Common myeloid progenitor, CD34-positive (primary cell): ENCODE data around the gene GOLGA6L7.
"Not testable (repeated sequence)": the region's sequence is repeated elsewhere in the genome, so short reads cannot be mapped to it uniquely, and the experiment has no call there.

Source experiments
- CTCF ChIA-PET: fragments of 350-600 bp; sonication (Branson Sonifier 250); formaldehyde crosslinking; loops from one replicate; lab custom pipeline; 2021; ENCODE audit warnings: antibody characterized with exemption; lab: Charles Lee
- POLR2A ChIA-PET: fragments of 350-600 bp; sonication (Branson Sonifier 250); formaldehyde crosslinking; loops from one replicate; lab custom pipeline; 2021; ENCODE audit warnings: antibody characterized with exemption; lab: Charles Lee
- DNase-seq, 3 donors: peaks; one replicate each; pipeline versions ENCODE4 v3.0.0 to v3.0.0-alpha.2; 2013
- H3K27ac ChIP-seq, 2 experiments: 1 replicate in 1 of 2; 2 replicates in 1 of 2; pipeline ENCODE4 v1.7.0; 2013; ENCODE audit warnings: inconsistent platforms in 2 of 2, low read length in 2 of 2, mild to moderate bottlenecking in 2 of 2, low read depth in 1 of 2, moderate library complexity in 1 of 2; ENCODE audit not compliant: severe bottlenecking in 2 of 2, insufficient read depth in 1 of 2, poor library complexity in 1 of 2
- H3K27me3 ChIP-seq, 5 experiments: replicated peaks in 2 of 5; 1 replicate in 3 of 5; 2 replicates in 2 of 5; pipeline versions ENCODE4 v1.6.1 to v1.7.0; 2013; ENCODE audit warnings: low read length in 4 of 5, mild to moderate bottlenecking in 2 of 5, moderate library complexity in 2 of 5, inconsistent platforms in 1 of 5; ENCODE audit not compliant: insufficient read depth in 5 of 5, control insufficient read depth in 4 of 5
- H3K36me3 ChIP-seq, 4 experiments: 1 replicate in 2 of 4; 2 replicates in 2 of 4; pipeline versions ENCODE4 v1.6.1 to v1.7.0; 2013; ENCODE audit warnings: low read length in 3 of 4, control low read depth in 1 of 4, mild to moderate bottlenecking in 1 of 4; ENCODE audit not compliant: control insufficient read depth in 4 of 4, insufficient read depth in 4 of 4
- H3K4me1 ChIP-seq, 4 experiments: 1 replicate in 3 of 4; 2 replicates in 1 of 4; pipeline versions ENCODE4 v1.6.1 to v1.7.1; 2013; ENCODE audit warnings: low read length in 3 of 4, mild to moderate bottlenecking in 3 of 4, control low read depth in 1 of 4, inconsistent platforms in 1 of 4, moderate library complexity in 1 of 4; ENCODE audit not compliant: control insufficient read depth in 4 of 4, insufficient read depth in 4 of 4; ENCODE audit errors: control extremely low read depth in 1 of 4
- H3K4me3 ChIP-seq, 7 experiments: 1 replicate in 4 of 7; 2 replicates in 3 of 7; pipeline versions ENCODE4 v1.5.1 to v1.7.0; 2013; ENCODE audit warnings: mild to moderate bottlenecking in 7 of 7, low read length in 6 of 7, moderate library complexity in 6 of 7, inconsistent platforms in 2 of 7, low read depth in 2 of 7, control low read depth in 1 of 7; ENCODE audit not compliant: insufficient read depth in 4 of 7, control insufficient read depth in 1 of 7; ENCODE audit errors: extremely low read depth in 1 of 7
- H3K9me3 ChIP-seq, 5 experiments: 1 replicate in 4 of 5; 2 replicates in 1 of 5; pipeline versions ENCODE4 v1.6.1 to v1.7.1; 2013; ENCODE audit warnings: low read length in 4 of 5, mild to moderate bottlenecking in 2 of 5, inconsistent platforms in 1 of 5, low read depth in 1 of 5, moderate library complexity in 1 of 5; ENCODE audit not compliant: control insufficient read depth in 4 of 5, insufficient read depth in 2 of 5; ENCODE audit errors: control extremely low read depth in 1 of 5
- WGBS: methylation state at CpG from one replicate; pipeline ENCODE4 v1.1.5; 2013; ENCODE audit not compliant: insufficient coverage; 5-methylcytosine and 5-hydroxymethylcytosine counted together

GOLGA6L7 gene

GRCh38 chr15:28861589-28862293 is 13.3 kb upstream of the GOLGA6L7 start:
- H3K27me3 ChIP-seq, H3K9me3 ChIP-seq, DNase-seq, H3K36me3 ChIP-seq, H3K4me3 ChIP-seq, H3K27ac ChIP-seq, H3K4me1 ChIP-seq: not testable (repeated sequence)
- POLR2A ChIA-PET = interaction anchor here (0.6 kb wide), 1 partner anchor 31 kb away, joined by 4 read pairs; no protein-coding TSS in a partner anchor
- 98% methylated on average over 11 of the region's 11 CpGs for WGBS
- CTCF ChIA-PET = interaction anchor here (0.6 to 2.0 kb wide), 3 partner anchors 10 to 59 kb away, joined by 3 to 5 read pairs (median 3); no protein-coding TSS in a partner anchor

- Histone ChIP-seq H3K4me3 (no peak overlapping the region), H3K36me3 (peaks cover 0 to 11% (median 3%) of the 10 kb centered on the region in 4 experiments), H3K4me1 (no peaks in the 10 kb centered on the region), H3K9me3 (no peaks in the 10 kb centered on the region), H3K27ac (no peak overlapping the region), H3K27me3 (no peaks in the 10 kb centered on the region)
- ChIA-PET POLR2A (interaction anchor here (0.6 kb wide), 1 partner anchor 30 kb away, joined by 4 read pairs; no protein-coding TSS in a partner anchor), CTCF (interaction anchor here (2.0 kb wide), 1 partner anchor 10 kb away, joined by 5 read pairs; no protein-coding TSS in a partner anchor)
- 92% methylated on average over 16 of the region's 16 CpGs for WGBS
- no peak for DNase-seq
Observed at GRCh38 chr15:28861031-28861534, 12.6 kb upstream of the GOLGA6L7 start.

GRCh38 chr15:28854578-28854977 is 6.1 kb upstream of the GOLGA6L7 start:
- H3K4me1 ChIP-seq, DNase-seq, H3K9me3 ChIP-seq, H3K27ac ChIP-seq, H3K27me3 ChIP-seq, CTCF ChIA-PET, H3K4me3 ChIP-seq, POLR2A ChIA-PET: not testable (repeated sequence)
- peaks cover 0 to 13% (median 3%) of the 10 kb centered on the region in 4 experiments for H3K36me3 ChIP-seq
- WGBS = no CpG with 5 or more reads among the region's 2 CpGs

GRCh38 chr15:28853654-28854053 is 5.2 kb upstream of the GOLGA6L7 start:
- 85% methylated on average over 3 of the region's 5 CpGs for WGBS
- peaks cover 0 to 13% (median 3%) of the 10 kb centered on the region in 4 experiments for H3K36me3 ChIP-seq
- DNase-seq, CTCF ChIA-PET, POLR2A ChIA-PET, H3K27ac ChIP-seq, H3K9me3 ChIP-seq, H3K4me1 ChIP-seq, H3K27me3 ChIP-seq, H3K4me3 ChIP-seq: not testable (repeated sequence)

- H3K4me3 ChIP-seq, H3K27me3 ChIP-seq, H3K36me3 ChIP-seq, H3K27ac ChIP-seq, H3K4me1 ChIP-seq, CTCF ChIA-PET, POLR2A ChIA-PET, DNase-seq, H3K9me3 ChIP-seq: not testable (repeated sequence)
- 93% methylated on average over 17 of the region's 31 CpGs for WGBS
Observed at GRCh38 chr15:28849766-28850165, 1.3 kb upstream of the GOLGA6L7 start.

- H3K9me3 ChIP-seq, DNase-seq, CTCF ChIA-PET, H3K4me3 ChIP-seq, H3K27me3 ChIP-seq, H3K4me1 ChIP-seq, POLR2A ChIA-PET, H3K36me3 ChIP-seq, H3K27ac ChIP-seq: not testable (repeated sequence)
- no CpG with 5 or more reads among the region's 17 CpGs for WGBS
Observed at GRCh38 chr15:28849271-28849670, 827 bp upstream of the GOLGA6L7 start.

- POLR2A ChIA-PET = not testable (repeated sequence)
Observed at GRCh38 chr15:28847959-28848358, 485 bp downstream of the GOLGA6L7 start.

More at GRCh38 chr15:28847959-28848358, 485 bp downstream of the GOLGA6L7 start:
- H3K27ac ChIP-seq, H3K27me3 ChIP-seq, CTCF ChIA-PET, H3K36me3 ChIP-seq, H3K4me1 ChIP-seq, H3K9me3 ChIP-seq, H3K4me3 ChIP-seq, DNase-seq: not testable (repeated sequence)
- WGBS = 95% methylated on average over 4 of the region's 9 CpGs
